NCI-H510A (cell line): Measurements from ENCODE around the gene COL4A2.
A peak's percentile ranks its signal among the peaks of the same experiment; 100 is the strongest.
"Not testable (repeated sequence)": the region's sequence is repeated elsewhere in the genome, so short reads cannot be mapped to it uniquely, and the experiment has no call there.

Experiments
- DNase-seq: peaks from one replicate; lab custom pipeline; 2025; lab: John Stamatoyannopoulos, UW

The COL4A2 gene

DNA sequence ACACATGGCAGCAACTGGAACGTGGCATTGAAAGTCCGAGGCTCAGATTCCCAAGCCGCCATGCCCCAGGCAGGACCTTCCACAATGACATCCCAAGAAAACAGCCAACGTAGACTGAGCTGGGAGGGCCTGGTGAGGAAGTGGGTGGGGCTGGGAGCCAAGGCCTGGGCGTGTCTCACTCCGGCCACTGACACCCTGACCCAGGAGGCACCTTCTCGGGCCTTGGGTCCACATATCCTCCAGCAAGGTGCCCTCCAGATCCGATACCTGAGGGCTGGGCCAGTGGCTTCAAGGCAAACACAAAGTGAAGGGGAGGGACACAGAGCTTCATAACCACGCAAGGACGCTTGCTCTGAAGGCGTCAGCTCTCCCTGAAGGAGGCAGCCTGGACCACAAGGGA lies 211.5 kb downstream of the COL4A2 start:
- no peak for DNase-seq

DNA sequence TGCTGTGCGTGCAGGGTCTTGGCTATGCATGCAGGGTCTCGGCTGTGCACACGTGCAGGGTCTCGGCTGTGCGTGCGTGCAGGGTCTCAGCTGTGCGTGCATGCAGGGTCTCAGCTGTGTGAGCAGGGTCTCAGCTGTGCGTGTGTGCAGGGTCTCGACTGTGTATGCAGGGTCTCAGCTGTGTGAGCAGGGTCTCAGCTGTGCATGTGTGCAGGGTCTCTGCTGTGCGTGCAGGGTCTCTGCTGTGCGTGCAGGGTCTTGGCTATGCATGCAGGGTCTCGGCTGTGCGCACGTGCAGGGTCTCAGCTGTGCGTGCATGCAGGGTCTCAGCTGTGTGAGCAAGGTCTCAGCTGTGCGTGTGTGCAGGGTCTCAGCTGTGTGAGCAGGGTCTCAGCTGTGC lies 212.0 kb downstream of the COL4A2 start:
- no peak for DNase-seq

DNA sequence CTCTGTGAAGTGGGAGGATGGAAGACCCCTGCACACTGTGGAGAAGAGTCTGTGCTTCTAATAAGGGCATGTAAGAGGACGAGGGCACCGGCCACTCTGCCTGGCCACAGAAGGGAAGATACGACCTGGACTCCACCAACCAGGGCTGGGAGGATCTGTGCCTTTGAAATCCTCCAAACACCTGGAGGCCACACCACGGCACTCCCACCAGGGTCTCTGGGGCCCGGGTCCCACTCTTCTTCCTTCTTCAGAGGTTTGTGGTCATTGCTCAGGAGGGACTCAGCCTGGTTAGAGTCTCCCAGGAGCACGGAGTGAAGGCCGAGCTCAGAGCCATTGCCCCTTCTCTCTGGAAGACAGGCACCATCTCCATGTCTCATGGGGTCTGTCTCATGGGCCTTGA lies 212.4 kb downstream of the COL4A2 start:
- DNase-seq = no peak

DNA sequence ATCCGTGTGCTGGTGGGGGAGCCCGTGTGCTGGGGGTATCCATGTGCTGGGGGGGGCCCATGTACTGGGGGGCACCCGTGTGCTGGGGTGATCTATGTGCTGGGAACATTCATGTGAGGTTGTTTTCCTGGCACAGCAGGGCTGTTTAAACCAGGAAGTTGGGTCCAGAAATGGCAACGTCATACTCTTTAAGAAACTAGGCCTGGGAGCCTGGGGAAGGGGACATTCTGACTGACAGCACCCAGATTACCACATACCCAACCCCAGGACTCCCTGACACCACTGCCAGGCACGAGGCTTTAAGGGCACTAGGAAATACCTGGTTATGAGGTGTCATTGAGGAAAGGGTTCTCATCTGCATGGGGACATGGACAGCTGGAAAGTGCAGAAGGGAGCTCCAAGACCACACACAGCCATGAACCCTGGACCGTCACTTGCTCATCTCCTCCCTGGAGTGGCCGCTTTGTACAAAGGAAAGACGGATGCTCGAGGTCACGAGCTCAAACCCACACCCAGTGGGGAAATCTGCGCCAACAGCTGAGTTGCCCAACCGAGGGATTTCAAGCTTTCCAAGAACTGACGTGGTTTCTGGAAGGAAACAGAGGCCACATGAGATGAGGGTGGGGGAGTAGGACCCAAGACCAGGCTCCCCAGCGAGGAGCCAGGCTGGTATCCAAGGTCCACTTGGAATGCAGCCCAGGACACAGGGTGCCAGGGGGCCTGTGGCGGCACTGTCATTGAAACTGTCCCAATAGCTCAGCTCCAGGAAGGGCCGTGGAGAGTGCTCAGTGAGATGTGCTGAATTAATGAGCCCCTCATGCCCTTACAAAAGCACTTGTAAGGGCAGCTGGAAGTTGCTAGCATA lies 213.6 kb downstream of the COL4A2 start:
- no peak for DNase-seq

DNA sequence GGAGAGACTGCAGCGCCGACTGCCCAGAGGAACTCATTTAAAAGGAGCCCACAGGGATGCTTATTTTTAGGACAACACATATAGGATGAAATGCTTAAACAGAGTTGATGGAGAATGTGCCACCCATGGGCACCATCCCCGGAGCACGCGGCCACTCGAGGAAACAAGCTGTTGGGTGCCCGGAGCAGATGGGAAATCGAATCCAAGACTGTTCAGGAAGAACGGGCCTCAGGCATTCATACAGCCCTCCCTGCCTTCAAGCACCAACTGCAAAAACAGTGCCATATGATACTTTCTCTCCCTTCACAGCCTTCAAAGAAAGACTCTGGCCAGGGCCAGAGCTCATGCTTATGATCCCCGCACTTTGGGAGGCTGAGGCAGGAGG lies 214.2 kb downstream of the COL4A2 start:
- no peak for DNase-seq

DNA sequence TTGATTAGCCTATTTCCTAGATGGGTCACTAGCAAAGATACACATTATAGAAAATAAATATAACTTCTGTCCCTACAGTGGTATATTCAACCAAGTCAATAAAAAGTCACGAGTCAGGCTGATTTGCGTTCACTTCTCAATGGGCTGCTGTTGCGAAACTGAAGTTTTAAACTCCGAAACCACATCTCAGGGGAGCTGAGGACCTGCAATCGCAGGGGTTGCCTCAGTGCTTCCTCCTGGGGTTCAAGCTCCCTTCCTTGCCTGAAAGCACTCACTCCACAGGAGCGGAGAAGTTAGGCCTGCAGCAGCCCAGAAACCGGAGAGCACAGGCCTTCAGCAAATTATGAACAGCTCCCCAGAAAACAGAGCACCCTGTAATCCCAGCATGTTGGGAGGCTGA lies 214.9 kb downstream of the COL4A2 start:
- no peak for DNase-seq

DNA sequence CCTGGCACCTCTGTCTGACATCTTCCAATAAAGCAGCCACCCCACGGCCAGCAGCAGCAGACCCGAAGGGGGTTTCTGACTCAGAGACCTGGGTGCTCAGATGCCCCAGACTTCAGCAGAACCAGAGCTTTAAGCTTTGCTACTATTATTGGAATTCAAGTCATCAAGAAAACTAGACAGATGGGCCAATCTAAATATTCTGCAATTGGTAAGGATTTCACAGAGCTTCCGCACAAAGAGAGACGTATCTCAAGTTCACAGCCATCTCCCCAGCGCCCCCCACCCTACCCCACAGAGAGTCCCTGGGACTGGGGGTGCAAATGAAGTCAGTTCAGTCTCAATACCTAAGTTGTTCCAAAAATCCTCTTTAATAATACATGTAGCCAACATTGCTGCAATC lies 215.6 kb downstream of the COL4A2 start:
- DNase-seq = no peak

DNA sequence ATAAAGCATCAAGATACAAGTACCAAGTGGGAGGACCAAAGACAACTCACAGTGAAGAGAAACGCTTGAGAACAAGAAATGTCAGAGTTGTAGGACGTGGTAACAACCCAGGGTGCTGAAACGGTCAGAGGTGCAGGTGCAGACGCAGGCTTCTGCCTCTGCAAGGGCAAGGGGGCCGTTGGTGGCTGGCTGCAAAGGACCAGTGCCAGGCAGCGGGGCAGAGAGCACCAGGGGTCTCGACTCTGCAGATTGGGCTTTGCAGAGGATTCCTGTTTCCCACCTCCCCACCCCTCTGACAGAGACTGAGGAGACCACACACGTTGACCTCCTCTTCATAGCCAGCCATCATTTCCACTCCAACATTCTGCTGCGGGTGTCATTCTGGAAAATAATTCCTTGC lies 216.1 kb downstream of the COL4A2 start:
- no peak for DNase-seq

DNA sequence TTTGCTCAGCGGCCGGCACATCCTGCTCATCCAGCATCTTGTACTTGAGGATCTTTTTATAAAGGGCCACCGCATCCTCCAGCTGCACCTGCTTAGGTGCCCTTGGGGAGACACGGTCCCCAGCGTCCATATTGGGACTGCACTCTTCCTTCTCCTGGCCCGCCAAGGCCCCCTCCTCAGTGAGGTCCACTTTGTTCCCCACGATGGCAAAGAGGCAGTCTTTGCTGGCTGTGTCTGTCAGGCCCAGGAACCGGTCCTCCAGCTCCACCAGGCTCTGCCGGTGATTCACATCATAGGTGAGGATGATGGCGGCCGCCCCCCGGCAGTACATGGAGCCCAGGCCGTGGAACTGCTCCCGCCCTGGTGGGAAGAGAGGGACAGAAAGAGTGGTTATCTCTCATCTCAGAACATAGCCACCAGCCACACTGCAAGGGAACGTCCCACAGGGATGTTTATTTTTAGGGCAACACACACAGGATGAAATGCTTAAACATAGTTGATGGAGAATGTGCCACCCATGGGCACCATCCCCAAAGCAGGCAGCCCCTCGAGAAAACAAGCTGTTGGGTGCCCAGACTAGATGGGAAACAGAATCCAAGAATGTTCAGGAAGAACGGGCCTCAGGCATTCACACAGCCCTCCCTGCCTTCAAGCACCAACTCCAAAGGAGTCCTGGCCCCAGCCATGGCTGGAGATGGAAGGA lies 216.9 kb downstream of the COL4A2 start:
- no peak for DNase-seq

DNA sequence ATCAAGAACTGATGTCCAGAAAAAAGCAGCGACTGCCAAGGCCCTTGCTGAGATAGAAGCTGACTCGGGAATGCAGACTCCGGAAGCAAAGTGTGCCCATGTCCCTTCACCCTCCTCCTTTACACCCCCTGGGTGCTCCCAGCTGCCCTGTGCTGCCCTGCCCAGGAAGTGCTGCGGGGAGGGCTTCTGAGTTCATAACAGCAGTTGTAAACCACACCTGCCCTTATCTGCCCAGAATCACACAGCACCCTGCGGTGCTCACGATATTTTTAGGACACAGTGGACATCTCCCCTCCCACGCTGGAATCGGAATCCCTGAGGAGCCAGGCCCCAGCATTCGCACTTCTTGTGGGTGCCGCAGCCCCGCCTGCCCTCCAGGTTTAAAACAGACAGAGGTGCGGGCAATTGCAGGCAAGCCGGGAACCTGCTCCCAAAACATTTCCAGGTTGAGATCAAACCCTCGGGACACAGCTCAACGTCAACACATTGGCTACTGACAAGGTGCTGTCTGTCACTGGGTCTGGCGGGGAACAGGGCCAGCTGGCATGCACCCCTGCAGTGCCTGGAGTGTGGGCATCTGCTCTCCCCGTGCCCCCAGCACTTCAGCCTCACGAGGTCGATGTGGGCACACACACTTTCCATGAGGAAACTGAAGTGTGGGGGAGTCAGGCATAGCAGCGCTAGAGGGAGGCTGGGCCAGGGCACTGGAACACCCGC lies 217.6 kb downstream of the COL4A2 start:
- DNase-seq = peak; percentile 94

DNA sequence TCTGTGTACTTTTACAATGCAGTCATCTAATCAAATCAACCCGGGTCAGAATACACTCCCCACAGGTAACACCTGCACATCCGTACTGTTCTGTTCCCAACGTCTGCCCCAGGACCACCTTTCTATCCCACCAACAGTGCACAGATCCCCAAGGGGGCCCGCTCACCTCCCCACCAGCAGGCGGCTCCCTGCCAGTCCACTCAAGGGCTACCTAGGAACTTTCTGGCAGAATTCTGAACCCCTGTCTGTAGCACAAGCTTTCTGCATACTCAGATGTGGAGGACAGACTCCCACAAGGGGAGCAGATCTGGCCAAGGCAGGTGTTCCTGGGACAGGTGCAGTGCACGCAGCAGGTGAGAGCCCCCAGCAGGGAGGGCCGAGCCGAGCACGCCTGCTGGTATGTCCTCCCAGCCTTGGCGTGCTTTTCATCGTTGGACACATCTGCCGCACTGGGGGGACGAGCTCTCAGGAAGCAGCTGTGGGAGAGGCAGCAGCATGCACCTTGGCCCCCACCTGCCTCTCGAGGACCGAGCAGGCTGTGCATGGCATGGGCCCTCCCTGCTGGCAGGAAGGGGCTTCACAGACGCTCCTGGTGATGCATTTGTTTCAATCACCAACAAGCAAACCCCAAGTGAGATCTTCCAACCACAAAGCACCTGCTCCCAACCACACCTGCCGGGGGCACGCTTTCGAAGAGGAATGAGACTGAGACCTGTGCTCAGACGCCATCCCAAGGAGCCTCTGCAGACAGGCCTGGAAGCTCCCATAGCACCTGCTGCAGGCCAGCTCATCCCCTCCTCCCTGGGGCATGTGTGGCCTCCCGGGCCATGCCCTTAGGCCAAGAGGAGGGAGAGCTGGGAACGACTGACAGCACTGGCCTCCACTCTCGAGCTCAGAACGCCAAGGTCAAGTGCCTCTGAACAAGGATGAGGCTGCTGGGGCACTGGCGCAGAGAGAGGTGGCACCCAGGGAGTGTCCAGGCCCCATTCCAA lies 218.5 kb downstream of the COL4A2 start:
- peak; percentile 98 for DNase-seq

DNA sequence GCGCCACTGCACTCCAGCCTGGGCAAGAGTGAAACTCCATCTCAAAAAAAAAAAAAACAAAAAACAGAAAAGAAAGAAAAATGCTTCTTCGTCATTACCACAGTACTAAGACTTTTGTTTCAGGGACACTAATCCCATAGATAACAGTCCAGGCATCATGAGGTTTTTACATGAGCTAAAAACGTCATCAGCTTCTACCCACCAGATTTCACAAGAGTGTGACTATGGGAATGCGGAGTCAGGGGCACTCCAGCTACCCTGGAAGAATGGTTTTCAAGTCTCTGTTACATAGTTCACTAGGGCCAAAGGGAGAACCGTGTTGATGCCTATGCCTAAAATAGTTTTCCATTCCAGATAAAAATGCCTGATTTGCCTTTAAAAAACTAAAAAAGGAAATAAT lies 221.3 kb downstream of the COL4A2 start:
- DNase-seq = no peak

DNA sequence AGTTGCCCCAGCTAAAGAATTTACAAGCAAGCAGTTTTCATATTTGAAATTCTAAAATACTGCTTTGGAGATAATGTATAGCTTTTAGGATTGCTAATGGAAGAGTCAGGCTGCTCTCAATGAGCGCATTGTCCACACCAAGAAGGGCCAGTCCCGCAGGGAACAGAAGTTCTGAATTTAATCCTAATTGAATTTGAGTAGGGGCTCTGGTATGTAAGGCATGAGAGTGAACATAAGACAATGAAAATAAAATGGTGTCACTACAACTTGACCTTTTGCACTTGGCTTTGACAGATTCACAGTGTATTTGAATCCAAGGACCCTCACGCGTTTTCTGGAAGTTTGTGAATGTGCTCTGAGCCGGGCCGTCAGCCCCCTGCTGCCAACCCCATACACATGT lies 221.8 kb downstream of the COL4A2 start:
- no peak for DNase-seq

DNA sequence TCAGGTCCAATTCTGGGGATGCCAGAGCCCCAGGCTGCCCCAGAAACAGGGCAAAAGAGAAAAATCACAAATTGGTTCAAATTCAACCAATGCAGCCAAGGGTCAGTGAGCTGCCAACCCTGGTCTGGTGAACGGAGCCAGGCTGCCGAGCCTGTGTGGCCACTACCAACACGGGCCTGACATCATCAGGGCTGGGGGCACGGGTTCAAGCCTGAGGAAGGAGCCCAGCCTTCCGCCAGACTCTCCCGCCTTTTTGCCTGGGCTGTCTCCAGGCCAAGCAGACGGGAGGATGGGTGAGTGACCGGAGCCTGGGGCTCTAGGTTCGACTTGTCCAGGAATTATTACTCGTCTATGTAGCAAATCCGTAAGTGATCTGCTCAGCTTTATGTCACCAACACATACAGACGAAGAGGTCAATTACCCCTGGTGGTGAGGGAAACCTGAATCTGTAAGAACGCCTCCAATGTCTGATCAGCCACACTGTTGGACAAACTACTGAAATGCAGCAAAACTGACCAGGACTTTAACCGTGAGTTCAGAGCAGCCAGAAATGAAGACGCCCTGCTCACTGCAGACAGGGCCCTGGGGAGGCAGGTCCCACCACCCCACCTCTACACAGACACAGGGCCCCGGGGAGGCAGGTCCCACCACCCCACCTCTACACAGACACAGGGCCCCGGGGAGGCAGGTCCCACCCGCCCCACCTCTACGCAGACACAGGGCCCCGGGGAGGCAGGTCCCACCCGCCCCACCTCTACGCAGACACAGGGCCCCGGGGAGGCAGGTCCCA lies 222.6 kb downstream of the COL4A2 start:
- no peak for DNase-seq

DNA sequence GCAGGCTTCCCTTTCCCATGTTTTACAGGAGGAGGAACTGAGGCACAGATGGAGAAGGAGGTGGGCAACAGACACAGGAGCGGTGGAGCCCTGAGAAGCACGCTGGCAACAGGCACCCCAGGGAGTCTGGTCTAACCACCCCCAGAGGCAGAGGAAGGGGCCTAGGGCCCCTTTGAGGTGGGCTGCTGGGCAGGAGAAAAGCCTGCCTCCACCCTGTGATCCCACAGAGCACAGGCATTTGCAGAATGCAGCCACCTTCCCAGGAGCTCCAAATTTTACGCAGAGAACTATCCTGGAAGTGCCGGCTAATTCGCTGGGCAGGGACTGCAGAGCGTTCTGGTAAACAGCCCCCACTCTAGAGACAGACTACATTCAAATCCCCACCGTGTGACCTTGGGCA lies 224.0 kb downstream of the COL4A2 start:
- DNase-seq = no peak

DNA sequence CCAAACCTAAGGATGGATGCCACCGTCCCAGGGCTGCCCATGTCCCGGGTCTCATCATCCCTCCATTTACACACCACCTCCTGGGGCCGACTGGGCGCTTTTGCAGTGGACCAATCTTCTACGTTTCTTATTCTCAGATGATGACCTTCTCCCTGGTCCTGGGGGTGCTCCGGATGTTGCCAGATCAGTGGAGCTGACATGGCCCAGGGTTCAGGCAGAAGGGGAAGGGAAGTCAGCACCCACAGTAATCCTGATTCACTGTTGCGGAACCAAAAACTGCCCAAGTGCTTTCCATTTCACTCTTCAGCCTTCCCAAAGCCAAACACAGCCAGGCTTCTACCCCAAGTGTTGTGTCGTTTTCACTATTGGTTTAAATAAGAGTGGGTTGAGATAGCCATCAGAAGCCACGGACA lies 224.6 kb downstream of the COL4A2 start:
- DNase-seq = no peak

DNA sequence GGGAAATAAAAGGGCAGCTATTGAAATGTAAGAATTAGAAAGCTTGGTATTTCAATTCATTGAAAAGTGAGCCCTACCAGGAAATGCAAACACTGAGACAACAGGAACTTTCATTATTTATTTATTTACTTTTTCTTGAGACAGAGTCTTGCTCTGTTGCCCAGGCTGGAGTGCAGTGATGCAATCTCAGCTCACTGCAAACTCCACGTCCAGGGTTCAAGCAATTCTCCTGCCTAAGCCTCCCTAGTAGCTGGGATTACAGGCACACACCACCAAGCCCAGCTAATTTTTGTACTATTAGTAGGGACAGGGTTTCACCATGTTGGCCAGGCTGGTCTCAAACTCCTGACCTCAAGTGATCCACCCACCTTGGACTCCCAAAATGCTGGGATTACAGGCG lies 225.2 kb downstream of the COL4A2 start:
- not testable (repeated sequence) for DNase-seq

DNA sequence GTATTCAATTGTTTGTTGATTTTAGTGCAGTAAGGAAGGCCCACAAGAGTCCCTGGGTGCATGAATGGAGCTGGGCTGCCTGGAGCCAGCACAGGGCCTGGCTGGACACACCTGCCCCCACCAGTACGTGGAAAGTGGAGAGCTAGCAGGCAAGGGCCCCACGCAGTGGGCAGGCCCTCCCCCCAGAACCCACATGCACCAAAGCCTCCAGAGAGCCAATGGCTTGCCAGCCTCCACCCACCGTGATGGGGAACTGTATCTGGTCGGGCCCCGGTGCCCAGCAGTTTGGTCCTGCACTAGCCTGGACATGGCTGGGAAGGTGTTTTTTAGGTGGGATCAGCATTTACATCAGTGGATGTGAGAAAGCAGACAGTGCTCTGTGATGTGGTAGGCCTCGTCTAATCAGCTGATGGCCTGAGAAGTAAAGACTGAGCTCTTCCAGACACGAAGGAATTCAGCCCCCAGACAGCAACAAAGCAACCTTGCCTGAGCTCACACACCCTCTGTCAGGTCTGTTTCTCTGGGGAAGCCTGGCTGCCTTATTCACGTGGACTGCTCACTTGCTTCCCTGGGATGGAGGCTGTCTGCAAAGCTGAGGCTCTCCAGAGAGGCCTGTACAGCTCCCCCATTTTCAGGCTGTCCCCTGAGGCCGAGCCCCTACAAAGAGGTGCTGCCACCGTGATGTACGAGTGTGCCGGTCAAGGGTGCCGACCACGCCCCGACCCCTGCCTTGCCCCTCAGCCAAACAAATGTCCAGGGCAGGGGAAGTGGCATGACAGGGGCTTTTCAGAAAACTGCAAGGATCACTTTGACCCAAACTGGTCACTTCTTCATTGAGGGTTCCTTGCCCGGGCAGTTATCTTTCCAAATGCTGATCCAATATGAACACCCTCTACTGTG lies 226.9 kb downstream of the COL4A2 start:
- DNase-seq = no peak

DNA sequence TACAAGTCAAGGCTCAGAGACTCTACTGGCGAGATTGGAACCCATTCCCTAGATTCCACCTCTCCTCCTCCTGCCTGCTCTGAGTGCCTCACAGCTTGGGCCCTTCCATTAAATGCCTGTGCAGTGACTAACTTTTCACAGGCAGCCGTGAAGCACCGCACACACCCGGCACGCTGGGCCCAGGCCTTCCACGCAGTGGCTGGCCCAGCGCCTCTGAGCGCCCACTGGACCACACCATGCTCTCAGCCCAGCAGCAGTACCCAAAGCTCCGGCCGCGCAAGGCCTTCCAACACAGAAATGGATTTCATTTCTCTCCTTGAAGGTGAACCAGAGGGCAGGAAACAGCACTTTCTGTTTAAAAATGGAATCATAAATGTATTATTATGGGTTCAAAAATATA lies 228.4 kb downstream of the COL4A2 start:
- no peak for DNase-seq
